ENCODE data around the gene IL1R1. TPM values are rescaled to one million over a fixed set of nuclear protein-coding genes. Genes with fewer than 3 reads are reported as not detected.

IL1R1 gene
- polyA plus RNA-seq, 1 experiment = 102 TPM

DNA sequence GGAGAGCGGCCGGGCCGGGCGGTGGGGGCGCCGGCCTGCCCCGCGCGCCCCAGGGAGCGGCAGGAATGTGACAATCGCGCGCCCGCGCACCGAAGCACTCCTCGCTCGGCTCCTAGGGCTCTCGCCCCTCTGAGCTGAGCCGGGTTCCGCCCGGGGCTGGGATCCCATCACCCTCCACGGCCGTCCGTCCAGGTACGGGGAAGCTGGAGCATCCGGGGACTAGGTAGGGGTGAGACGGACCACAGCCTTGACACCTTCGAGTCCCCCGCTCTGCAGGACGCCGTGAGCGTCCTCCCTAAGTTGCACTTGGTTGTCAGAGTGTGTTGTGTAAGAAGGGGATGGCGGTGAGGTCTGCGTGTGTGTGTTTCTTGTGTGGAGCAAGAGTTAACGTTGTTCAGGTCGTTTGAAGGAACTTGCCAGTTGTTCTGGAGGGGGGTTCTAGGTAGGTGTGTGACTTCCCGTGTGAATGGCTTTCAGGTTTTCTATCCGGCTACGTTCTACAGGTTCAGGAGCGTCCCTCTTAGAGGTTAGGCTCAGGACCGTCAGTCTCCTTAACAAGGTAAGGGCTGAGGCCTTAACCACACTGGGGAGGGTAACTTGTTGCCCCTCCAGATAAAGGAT, 393 bp downstream of the IL1R1 start:
- Histone ChIP-seq H3K9me3 (ENCODE audit: control insufficient read depth, insufficient read depth, low read length) (peaks cover 40% of the 10 kb centered on the region), H3K27ac (ENCODE audit: low read depth, low read length) (peak overlapping the region; percentile 84), H3K27me3 (ENCODE audit: control insufficient read depth, insufficient read depth, low read length) (no peaks in the 10 kb centered on the region), H3K4me3 (ENCODE audit: low read depth, low read length) (peak overlapping the region; percentile 88)
- no peak for DNase-seq (ENCODE audit: low read depth, low spot score)
- ChIA-PET POLR2A (interaction anchor here (0.6 to 3.8 kb wide), 17 partner anchors 11 to 182 kb away, joined by 3 to 36 read pairs (median 4); no protein-coding TSS in a partner anchor), CTCF (interaction anchor here (1.5 to 2.5 kb wide), 4 partner anchors 98 to 259 kb away, joined by 5 to 14 read pairs (median 7); no protein-coding TSS in a partner anchor)
- TF ChIP-seq, protein P1, sequence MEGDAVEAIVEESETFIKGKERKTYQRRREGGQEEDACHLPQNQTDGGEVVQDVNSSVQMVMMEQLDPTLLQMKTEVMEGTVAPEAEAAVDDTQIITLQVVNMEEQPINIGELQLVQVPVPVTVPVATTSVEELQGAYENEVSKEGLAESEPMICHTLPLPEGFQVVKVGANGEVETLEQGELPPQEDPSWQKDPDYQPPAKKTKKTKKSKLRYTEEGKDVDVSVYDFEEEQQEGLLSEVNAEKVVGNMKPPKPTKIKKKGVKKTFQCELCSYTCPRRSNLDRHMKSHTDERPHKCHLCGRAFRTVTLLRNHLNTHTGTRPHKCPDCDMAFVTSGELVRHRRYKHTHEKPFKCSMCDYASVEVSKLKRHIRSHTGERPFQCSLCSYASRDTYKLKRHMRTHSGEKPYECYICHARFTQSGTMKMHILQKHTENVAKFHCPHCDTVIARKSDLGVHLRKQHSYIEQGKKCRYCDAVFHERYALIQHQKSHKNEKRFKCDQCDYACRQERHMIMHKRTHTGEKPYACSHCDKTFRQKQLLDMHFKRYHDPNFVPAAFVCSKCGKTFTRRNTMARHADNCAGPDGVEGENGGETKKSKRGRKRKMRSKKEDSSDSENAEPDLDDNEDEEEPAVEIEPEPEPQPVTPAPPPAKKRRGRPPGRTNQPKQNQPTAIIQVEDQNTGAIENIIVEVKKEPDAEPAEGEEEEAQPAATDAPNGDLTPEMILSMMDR (IDR thresholded peaks at IDR 0.05; ENCODE audit: low read depth, low read length) = no peak

DNA sequence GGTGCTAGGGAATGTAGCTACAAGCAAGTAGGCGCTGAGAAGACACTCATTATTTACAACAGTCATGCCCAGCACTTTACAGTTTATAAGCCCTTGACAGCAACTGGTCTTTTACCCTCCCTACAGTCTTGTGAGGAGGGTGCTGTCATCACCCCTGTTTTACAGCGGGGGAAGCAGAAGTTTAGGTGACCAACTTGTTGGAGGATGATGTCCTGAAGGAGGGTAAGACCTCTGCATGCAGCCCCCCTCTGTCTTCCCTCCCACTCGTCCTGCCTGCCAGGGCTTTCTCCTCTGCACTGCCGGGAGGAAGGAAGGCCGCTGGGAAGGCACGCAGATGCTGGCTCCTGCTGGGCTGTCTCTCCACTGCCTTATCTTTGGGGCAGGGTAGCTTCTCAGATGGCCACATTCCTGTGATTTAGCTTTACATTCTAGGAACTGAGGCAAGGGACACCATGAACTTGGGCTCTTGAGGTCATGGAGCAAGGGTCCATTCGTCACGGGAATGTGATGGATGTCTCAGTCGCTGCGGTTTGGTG, 972 bp downstream of the IL1R1 start:
- Histone ChIP-seq H3K9me3 (ENCODE audit: control insufficient read depth, insufficient read depth, low read length) (peaks cover 45% of the 10 kb centered on the region), H3K27ac (ENCODE audit: low read depth, low read length) (peak overlapping the region; percentile 84), H3K4me3 (ENCODE audit: low read depth, low read length) (peak overlapping the region; percentile 88), H3K27me3 (ENCODE audit: control insufficient read depth, insufficient read depth, low read length) (no peaks in the 10 kb centered on the region)
- ChIA-PET POLR2A (interaction anchor here (0.6 to 3.8 kb wide), 9 partner anchors 11 to 183 kb away, joined by 3 to 36 read pairs (median 4); no protein-coding TSS in a partner anchor), CTCF (interaction anchor here (1.5 to 2.5 kb wide), 2 partner anchors 97 to 137 kb away, joined by 5 to 6 read pairs; no protein-coding TSS in a partner anchor)
- TF ChIP-seq, protein P1 (IDR thresholded peaks at IDR 0.05; ENCODE audit: low read depth, low read length) = no peak
- DNase-seq (ENCODE audit: low read depth, low spot score) = no peak

GRCh38 chr2:102144128-102144527, 1.6 kb downstream of the IL1R1 start:
- Histone ChIP-seq H3K27me3 (ENCODE audit: control insufficient read depth, insufficient read depth, low read length) (no peaks in the 10 kb centered on the region), H3K9me3 (ENCODE audit: control insufficient read depth, insufficient read depth, low read length) (peaks cover 46% of the 10 kb centered on the region), H3K4me3 (ENCODE audit: low read depth, low read length) (peak overlapping the region; percentile 88), H3K27ac (ENCODE audit: low read depth, low read length) (no peak overlapping the region)
- POLR2A ChIA-PET = interaction anchor here (2.9 to 3.8 kb wide), 2 partner anchors 17 to 40 kb away, joined by 14 to 36 read pairs; no protein-coding TSS in a partner anchor
- DNase-seq (ENCODE audit: low read depth, low spot score) = no peak
- TF ChIP-seq, protein P1 (IDR thresholded peaks at IDR 0.05; ENCODE audit: low read depth, low read length) = no peak
- CTCF ChIA-PET = interaction anchor here (1.2 to 2.5 kb wide), 4 partner anchors 12 to 138 kb away, joined by 3 to 6 read pairs (median 6); no protein-coding TSS in a partner anchor

GRCh38 chr2:102145107-102145506, 2.6 kb downstream of the IL1R1 start:
- Histone ChIP-seq H3K4me3 (ENCODE audit: low read depth, low read length) (no peak overlapping the region), H3K27me3 (ENCODE audit: control insufficient read depth, insufficient read depth, low read length) (no peaks in the 10 kb centered on the region), H3K9me3 (ENCODE audit: control insufficient read depth, insufficient read depth, low read length) (peaks cover 55% of the 10 kb centered on the region), H3K27ac (ENCODE audit: low read depth, low read length) (no peak overlapping the region)
- ChIA-PET POLR2A (no interaction called here), CTCF (interaction anchor here (1.2 to 2.5 kb wide), 3 partner anchors 11 to 125 kb away, joined by 3 to 6 read pairs (median 5); no protein-coding TSS in a partner anchor)
- TF ChIP-seq, protein P1 (IDR thresholded peaks at IDR 0.05; ENCODE audit: low read depth, low read length) = no peak
- DNase-seq (ENCODE audit: low read depth, low spot score) = no peak

GRCh38 chr2:102145934-102146333, 3.4 kb downstream of the IL1R1 start:
- TF ChIP-seq, protein P1 (IDR thresholded peaks at IDR 0.05; ENCODE audit: low read depth, low read length) = no peak
- peaks cover 57% of the 10 kb centered on the region for H3K9me3 ChIP-seq (ENCODE audit: control insufficient read depth, insufficient read depth, low read length)
- H3K27ac ChIP-seq (ENCODE audit: low read depth, low read length) = no peak overlapping the region
- CTCF ChIA-PET = no interaction called here
- no peak overlapping the region for H3K4me3 ChIP-seq (ENCODE audit: low read depth, low read length)
- no peaks in the 10 kb centered on the region for H3K27me3 ChIP-seq (ENCODE audit: control insufficient read depth, insufficient read depth, low read length)
- POLR2A ChIA-PET = no interaction called here
- DNase-seq (ENCODE audit: low read depth, low spot score) = no peak
